Stimulated activated CD4-positive, alpha-beta T cell treated with anti-CD3 and anti-CD28 coated beads, Interleukin-4, amount 100 ng/mL, for 4 hours (primary cell): ENCODE data around the gene JMJD8.
A peak's percentile ranks its signal among the peaks of the same experiment; 100 is the strongest.

Source experiments
- DNase-seq, 2 experiments: peaks; one replicate each; pipeline ENCODE4 v3.0.0-alpha.2; 2020

The JMJD8 gene

DNA sequence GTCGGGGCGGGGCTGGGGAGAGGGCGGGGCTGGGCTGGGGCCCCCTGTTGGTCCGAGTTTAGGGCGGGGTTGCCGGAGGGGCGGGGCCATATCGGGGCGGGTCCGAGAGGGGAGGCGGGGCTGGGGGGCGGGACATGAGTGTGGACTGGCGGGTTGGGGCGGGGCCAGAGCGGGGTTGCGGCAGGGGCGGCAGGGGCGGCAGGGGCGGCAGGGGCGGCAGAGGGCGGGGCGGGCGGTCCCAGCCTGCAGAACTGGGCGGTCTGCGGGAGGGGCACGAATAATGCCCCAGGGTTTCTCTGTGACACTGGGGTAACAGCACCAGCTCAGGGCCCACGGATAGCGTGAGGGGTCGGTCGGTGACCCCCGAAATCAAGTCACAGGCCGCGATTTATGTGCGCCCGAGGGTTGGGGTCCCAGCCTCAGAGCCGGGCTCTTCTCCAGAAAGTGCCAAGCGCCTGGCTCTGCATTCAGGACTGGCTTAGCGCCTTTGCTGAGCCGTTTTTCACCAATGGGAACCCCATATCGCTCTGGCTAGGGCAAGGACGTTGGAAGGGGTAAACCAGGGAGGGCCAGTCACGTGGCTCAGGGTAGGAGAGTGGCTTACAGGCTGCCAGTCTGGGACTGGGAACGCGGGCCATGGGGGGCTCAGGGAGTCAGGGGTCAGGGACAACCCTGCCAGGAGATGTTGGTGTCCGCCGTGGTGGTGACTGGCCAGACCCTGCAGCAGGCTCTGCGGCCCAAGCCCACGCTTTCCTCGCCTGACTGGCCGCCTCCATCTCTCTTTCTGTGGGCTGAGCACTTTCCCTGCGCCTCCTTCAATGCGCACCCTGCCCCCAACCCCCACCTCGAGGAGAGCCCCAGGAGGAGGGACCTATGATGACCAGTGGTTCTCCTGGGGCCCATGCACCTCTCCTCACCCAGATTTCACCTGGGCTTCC lies 46.8 kb downstream of the JMJD8 start:
- peak; percentile 79 to 92 for DNase-seq

DNA sequence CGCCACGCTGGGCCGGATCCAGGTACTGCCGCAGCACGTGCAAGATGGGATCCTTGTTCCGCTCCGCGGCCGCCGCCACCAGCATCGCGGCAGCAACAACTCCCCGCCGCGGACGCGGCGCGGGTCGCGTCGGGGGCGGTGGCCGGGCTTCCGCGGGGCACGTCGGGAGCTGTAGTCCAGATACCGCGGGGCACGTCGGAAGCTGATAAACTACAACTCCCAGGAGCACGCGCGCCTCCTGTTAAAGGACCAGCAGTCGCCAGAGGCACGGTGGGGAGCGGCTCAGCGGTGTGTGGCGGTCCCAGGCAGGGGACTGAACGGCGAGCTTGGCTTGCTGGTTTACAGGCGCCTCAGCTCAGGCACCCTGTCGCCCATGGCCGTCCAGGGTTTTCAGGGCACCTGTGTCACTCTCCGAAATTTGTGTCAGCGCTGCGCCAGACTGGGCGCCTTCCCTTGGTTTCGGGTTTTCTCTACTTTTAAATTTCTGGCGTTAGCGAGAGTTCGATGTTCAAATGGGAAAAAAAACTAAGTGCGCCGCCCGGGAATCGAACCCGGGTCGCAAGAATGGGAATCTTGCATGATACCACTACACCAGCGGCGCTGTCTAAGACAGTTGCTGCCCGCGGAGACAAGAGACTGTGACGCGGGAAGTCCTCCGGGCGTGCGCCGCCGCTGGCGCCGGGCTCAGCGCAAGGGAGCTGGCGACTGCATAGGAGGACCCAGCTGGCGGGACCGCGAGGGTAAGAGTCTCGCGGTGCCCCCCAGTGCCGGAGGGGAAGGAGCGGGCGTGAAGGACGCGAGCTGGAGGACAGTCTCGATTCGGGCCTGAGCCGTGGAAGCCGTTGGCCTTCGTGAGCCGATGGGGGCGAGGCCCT lies 47.7 kb downstream of the JMJD8 start, which contains the start of gene METTL26:
Gene METTL26, minus strand, starts transcription at position 100 of the 875 bp plus-strand sequence. Its CDS starts 15 bp downstream, at position 85.
- DNase-seq, result peak; percentile 89 to 92

DNA sequence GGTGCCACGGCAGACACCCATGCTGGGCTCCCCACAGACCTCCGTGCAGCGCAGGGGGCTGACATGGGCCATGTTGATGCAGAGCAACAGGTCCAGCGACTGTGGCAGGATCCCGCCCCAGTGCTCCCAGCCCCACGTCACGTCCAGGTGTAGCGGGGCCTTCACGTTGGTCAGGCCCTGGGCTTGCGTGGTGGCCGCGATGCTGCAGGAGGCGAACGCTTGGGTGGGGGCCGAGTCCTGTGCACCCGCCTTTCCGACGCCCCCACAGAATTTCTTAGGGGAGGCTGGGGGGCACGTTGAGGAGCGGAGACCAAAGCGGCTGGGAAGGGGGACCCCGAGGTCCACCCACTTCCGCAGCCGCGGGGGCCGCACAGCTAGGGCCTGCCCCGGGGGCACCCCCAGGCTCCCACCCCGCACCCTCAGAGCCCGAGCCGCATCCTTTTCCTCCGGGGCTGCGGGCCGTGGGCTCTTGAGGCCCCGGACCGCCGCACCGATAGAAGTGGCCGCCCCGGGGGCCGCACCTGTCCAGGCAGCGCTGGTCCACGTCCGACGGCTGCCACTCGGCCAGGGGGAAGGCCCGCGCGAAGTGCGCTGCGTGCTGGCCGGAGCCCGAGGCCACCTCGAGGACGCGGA lies 48.4 kb downstream of the JMJD8 start:
- DNase-seq, result no peak

DNA sequence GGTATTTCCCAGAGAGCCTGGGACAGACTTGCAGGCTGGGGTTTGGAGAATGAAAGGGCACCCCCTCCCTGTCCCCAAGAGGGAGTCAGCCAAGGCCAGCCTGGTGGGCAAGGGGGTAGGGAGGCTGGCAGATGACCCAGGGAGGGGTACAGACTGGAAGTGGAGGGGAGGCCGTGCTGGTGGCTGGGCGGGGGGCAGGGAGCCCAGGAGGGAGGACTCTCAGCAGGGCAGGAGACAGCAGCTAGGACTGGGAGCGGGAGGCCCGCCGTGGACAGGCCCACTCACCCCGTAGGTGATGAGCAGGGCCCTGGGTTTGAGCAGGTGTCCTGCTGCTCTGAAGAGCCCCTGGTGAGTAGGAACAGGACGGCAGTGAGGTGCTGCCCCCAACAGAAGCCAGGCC lies 49.1 kb downstream of the JMJD8 start:
- DNase-seq, result no peak

DNA sequence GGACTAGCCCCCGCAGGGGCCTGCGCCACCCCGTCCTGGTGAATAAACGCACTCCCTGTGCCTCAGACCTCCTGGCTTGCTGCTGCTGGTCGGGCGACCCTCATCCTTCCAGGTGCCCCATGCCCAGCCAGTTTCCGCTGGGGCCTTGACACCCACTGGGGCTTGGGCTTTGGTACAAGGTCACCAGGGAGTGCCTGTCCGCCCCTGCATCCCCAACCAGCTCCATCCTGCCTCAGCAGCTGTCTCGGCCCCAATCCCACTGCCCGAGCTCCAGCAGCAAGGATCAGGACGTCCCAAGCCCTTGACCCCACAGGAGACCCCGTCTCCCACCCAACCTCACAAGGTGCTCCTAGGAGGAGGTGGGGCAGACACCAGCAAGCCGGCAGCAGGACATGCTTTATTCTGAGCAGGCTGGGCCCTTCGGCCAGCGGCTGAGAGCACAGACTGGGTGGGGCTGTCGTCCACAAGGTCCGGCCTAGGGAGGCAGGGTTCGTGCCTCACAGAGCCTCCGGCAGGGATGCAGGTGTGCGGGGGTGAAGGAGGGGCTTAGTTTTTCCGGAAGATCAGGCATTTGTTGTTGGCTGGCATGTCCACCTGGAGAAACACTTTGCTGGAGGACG lies 50.0 kb downstream of the JMJD8 start:
- DNase-seq, result no peak

DNA sequence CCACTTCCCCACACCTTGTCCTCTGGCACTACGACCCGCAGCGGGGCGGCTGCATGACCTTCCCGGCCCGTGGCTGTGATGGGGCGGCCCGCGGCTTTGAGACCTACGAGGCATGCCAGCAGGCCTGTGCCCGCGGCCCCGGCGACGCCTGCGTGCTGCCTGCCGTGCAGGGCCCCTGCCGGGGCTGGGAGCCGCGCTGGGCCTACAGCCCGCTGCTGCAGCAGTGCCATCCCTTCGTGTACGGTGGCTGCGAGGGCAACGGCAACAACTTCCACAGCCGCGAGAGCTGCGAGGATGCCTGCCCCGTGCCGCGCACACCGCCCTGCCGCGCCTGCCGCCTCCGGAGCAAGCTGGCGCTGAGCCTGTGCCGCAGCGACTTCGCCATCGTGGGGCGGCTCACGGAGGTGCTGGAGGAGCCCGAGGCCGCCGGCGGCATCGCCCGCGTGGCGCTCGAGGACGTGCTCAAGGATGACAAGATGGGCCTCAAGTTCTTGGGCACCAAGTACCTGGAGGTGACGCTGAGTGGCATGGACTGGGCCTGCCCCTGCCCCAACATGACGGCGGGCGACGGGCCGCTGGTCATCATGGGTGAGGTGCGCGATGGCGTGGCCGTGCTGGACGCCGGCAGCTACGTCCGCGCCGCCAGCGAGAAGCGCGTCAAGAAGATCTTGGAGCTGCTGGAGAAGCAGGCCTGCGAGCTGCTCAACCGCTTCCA lies 50.6 kb downstream of the JMJD8 start:
- DNase-seq, result no peak

DNA sequence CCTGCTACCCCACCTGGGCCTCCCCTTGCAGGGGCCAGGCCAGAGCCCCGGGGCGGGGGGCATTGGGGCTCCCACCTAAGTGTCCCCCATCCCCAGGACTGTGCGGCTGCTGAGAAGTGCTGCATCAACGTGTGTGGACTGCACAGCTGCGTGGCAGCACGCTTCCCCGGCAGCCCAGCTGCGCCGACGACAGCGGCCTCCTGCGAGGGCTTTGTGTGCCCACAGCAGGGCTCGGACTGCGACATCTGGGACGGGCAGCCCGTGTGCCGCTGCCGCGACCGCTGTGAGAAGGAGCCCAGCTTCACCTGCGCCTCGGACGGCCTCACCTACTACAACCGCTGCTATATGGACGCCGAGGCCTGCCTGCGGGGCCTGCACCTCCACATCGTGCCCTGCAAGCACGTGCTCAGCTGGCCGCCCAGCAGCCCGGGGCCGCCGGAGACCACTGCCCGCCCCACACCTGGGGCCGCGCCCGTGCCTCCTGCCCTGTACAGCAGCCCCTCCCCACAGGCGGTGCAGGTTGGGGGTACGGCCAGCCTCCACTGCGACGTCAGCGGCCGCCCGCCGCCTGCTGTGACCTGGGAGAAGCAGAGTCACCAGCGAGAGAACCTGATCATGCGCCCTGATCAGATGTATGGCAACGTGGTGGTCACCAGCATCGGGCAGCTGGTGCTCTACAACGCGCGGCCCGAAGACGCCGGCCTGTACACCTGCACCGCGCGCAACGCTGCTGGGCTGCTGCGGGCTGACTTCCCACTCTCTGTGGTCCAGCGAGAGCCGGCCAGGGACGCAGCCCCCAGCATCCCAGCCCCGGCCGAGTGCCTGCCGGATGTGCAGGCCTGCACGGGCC lies 51.4 kb downstream of the JMJD8 start:
- DNase-seq, result no peak

DNA sequence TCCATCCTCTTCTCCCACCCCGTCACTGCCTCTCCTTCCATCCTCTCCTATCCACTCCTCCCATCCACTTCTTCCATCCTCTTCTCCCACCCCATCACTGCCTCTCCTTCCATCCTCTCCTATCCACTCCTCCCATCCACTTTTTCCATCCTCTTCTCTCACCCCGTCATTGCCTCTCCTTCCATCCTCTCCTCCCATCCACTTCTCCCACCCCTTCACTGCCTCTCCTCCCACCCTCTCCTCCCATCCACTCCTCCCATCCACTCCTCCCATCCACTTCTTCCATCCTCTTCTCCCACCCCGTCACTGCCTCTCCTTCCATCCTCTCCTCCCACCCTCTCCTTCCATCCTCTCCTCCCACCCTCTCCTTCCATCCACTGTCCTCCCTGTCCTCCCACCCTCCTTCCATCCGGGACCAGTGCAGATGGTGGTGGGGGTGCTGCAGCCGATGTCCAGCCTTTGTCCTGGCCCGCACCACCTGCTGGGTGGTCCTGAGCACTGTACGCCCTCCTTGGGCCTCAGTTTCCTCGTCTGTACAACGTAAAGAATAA lies 52.3 kb downstream of the JMJD8 start:
- no peak for DNase-seq
